ENCODE measurements around the gene CALHM2.

The CALHM2 gene

GRCh38 chr10:103433858-103434257 lies 18.3 kb downstream of the CALHM2 start:
- TF ChIP-seq CTCF (IDR thresholded peaks at IDR 0.05; ENCODE audit: borderline replicate concordance, extremely low read depth, low read length, poor library complexity, severe bottlenecking) (no peak), EZH2 (IDR thresholded peaks at IDR 0.05; ENCODE audit: borderline replicate concordance, low read depth, low read length, severe bottlenecking) (no peak)
- Histone ChIP-seq H2AFZ (ENCODE audit: low read depth, low read length) (no peak overlapping the region), H3K36me3 (ENCODE audit: insufficient read depth, low read length) (peaks cover 87% of the 10 kb centered on the region), H3K4me2 (ENCODE audit: insufficient read depth, low read length) (no peak overlapping the region), H3K79me2 (ENCODE audit: insufficient read depth, low read length) (0 out of 2 replicates have a peak, but pooled peaks cover 1% of the 10 kb centered on the region), H3K9ac (ENCODE audit: low read depth, low read length) (no peak overlapping the region), H3K4me3 (ENCODE audit: low read depth in 1 of 2, low read length in 2 of 2) (no peak overlapping the region), H4K20me1 (ENCODE audit: insufficient read depth, low read length) (peaks cover 8% of the 10 kb centered on the region; the same call in 1 of the 2 replicates), H3K4me1 (ENCODE audit: insufficient read depth, low read length) (peaks cover 17% of the 10 kb centered on the region), H3K27ac (ENCODE audit: low read length) (no peak overlapping the region), H3K9me3 (ENCODE audit: insufficient read depth, low read length, severe bottlenecking) (no peaks in the 10 kb centered on the region), H3K27me3 (ENCODE audit: insufficient read depth, low read length, poor library complexity) (no peaks in the 10 kb centered on the region)
- no peak for ATAC-seq (ENCODE audit: insufficient read depth, low read depth)
- DNase-seq = no peak

DNA sequence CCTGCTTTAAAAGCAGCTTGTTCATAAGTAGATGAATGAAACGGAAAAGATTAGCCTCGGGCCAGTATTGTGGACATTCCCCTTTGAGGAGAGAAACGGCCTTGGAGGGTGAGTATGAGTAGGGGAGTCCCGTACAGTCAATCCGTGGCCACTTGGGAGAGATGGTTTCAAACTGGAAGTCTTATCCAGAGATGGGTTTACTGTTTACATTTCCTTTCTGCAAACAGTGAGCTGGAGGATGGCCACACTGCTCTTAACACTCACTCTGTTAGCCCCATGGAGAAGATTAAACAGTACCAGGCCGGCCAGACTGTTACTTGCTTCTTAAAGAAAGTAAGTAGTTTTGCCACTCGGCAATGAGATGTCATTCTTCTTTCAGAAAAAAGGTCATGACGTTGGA lies 20.3 kb downstream of the CALHM2 start:
- Histone ChIP-seq H3K4me3 (ENCODE audit: low read depth in 1 of 2, low read length in 2 of 2) (no peak overlapping the region), H3K36me3 (ENCODE audit: insufficient read depth, low read length) (peaks cover 86% of the 10 kb centered on the region), H3K27me3 (ENCODE audit: insufficient read depth, low read length, poor library complexity) (no peaks in the 10 kb centered on the region), H3K9ac (ENCODE audit: low read depth, low read length) (no peak overlapping the region), H3K9me3 (ENCODE audit: insufficient read depth, low read length, severe bottlenecking) (no peaks in the 10 kb centered on the region), H3K27ac (ENCODE audit: low read length) (no peak overlapping the region), H3K79me2 (ENCODE audit: insufficient read depth, low read length) (0 out of 2 replicates have a peak, but pooled peaks cover 1% of the 10 kb centered on the region), H3K4me2 (ENCODE audit: insufficient read depth, low read length) (no peak overlapping the region), H4K20me1 (ENCODE audit: insufficient read depth, low read length) (peaks cover 3% of the 10 kb centered on the region; the same call in 1 of the 2 replicates), H3K4me1 (ENCODE audit: insufficient read depth, low read length) (peaks cover 21% of the 10 kb centered on the region), H2AFZ (ENCODE audit: low read depth, low read length) (no peak overlapping the region)
- no peak for DNase-seq
- no peak for TF ChIP-seq EZH2 (IDR thresholded peaks at IDR 0.05; ENCODE audit: borderline replicate concordance, low read depth, low read length, severe bottlenecking)
- no peak for TF ChIP-seq CTCF (IDR thresholded peaks at IDR 0.05; ENCODE audit: borderline replicate concordance, extremely low read depth, low read length, poor library complexity, severe bottlenecking)
- ATAC-seq (ENCODE audit: insufficient read depth, low read depth) = no peak

GRCh38 chr10:103429647-103430046 lies 22.5 kb downstream of the CALHM2 start:
- Histone ChIP-seq H3K27ac (ENCODE audit: low read length) (no peak overlapping the region), H3K4me1 (ENCODE audit: insufficient read depth, low read length) (peaks cover 21% of the 10 kb centered on the region), H3K4me3 (ENCODE audit: low read depth in 1 of 2, low read length in 2 of 2) (no peak overlapping the region), H2AFZ (ENCODE audit: low read depth, low read length) (no peak overlapping the region), H3K9me3 (ENCODE audit: insufficient read depth, low read length, severe bottlenecking) (no peaks in the 10 kb centered on the region), H3K79me2 (ENCODE audit: insufficient read depth, low read length) (no peaks in the 10 kb centered on the region), H3K9ac (ENCODE audit: low read depth, low read length) (no peak overlapping the region), H3K27me3 (ENCODE audit: insufficient read depth, low read length, poor library complexity) (no peaks in the 10 kb centered on the region), H4K20me1 (ENCODE audit: insufficient read depth, low read length) (peaks cover 3% of the 10 kb centered on the region; the same call in 1 of the 2 replicates), H3K36me3 (ENCODE audit: insufficient read depth, low read length) (peaks cover 87% of the 10 kb centered on the region), H3K4me2 (ENCODE audit: insufficient read depth, low read length) (no peak overlapping the region)
- no peak for DNase-seq
- ATAC-seq (ENCODE audit: insufficient read depth, low read depth) = no peak
- TF ChIP-seq CTCF (IDR thresholded peaks at IDR 0.05; ENCODE audit: borderline replicate concordance, extremely low read depth, low read length, poor library complexity, severe bottlenecking) = no peak
- no peak for TF ChIP-seq EZH2 (IDR thresholded peaks at IDR 0.05; ENCODE audit: borderline replicate concordance, low read depth, low read length, severe bottlenecking)
